ENCODE measurements around the gene UBA3.
A peak's percentile ranks its signal among the peaks of the same experiment; 100 is the strongest.

The UBA3 gene

DNA sequence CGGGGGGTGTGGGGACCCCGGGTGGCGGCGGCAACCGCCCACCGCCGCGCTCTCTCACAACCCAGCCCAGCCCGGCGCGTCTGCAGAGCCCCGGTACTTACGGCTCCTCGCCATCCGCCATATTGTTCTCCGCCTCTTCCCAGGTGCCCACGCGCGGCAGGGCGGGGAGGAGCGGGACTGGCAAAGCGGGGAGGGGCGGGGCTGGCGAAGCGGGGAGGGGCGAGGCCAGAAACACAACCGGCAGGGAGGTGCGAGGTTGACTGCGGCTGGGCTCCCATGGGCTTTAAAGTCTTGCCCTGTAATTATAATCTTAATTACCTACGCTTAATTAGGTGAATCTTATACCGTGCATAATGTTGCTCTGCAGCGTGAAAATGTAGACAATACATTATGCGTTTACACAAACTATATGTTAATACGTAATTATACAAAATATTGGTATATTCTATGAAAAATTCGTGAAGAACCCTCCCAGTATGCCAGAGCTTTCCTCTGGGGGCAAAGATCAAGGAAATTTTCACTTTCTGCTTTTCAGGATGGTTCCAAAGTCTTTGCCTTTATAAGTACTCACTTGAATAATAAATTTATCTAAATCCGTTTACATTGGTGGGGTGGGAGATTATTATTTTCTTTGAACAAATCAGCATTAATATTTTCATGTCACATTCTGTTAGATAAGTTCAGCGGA, at the start of gene UBA3:
Gene UBA3 (minus strand): TSS at position 133 of the 688 bp plus-strand sequence. CDS start 12 bp downstream, at position 121.
- H3K27me3 Mint-ChIP-seq: no peaks in the 10 kb centered on the region
- peaks cover 40% of the 10 kb centered on the region for H3K36me3 Mint-ChIP-seq (ENCODE audit: low read depth)
- H3K9me3 Mint-ChIP-seq: no peaks in the 10 kb centered on the region
- peak within 1 kb of the TSS; percentile 99 for H3K27ac Mint-ChIP-seq
- H3K4me3 Mint-ChIP-seq: peak within 1 kb of the TSS; percentile 83
- DNase-seq: peak; percentile 92
- H3K4me1 Mint-ChIP-seq (ENCODE audit: low read depth): peaks cover 69% of the 10 kb centered on the region

DNA sequence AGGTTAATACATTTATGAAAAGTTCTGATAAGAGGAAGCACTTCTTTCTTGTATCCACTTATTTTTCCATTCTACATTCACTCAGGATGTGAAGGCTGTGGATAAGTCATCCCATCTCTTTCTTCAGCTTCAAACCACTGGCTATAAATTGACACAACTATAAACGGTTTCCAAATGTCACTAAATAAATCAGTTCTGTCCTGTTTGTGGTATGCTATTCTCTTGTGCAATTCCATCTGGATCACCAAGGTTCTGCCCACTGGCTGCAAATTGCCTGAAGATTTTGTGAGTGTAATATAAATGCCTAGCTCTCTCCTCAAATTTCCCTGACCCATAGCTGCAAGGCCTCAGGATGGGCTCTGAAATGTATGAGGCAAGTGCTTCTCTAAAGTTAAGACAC, 49.4 kb upstream of the UBA3 start:
- no peak for DNase-seq
- H3K27me3 Mint-ChIP-seq: no peaks in the 10 kb centered on the region
- H3K27ac Mint-ChIP-seq: no peak overlapping the region
- no peaks in the 10 kb centered on the region for H3K36me3 Mint-ChIP-seq (ENCODE audit: low read depth)
- no peaks in the 10 kb centered on the region for H3K4me1 Mint-ChIP-seq (ENCODE audit: low read depth)
- H3K9me3 Mint-ChIP-seq: no peaks in the 10 kb centered on the region
- H3K4me3 Mint-ChIP-seq: no peak overlapping the region

DNA sequence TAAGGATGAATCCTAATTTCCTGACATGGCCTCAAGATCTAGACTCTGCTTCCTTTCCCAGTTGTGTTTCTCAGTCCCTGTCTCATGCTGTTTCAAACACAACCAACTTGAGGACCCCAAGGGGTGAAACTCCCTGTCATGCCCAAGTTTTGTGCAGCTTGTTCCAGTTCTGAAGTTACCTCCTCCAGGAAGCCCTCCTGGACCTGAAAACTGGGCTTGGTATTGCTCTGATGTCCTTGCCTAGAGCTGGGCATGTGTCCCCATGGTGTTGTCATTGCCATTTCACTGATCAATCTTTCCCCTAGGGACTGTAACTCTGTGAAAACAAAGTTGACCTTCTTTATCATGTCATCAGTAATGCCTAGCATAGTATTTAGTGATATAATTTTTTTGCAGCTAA, 48.3 kb upstream of the UBA3 start:
- Mint-ChIP-seq H3K27ac (no peak overlapping the region), H3K9me3 (no peaks in the 10 kb centered on the region), H3K36me3 (ENCODE audit: low read depth) (no peaks in the 10 kb centered on the region), H3K4me3 (no peak overlapping the region), H3K27me3 (no peaks in the 10 kb centered on the region), H3K4me1 (ENCODE audit: low read depth) (no peaks in the 10 kb centered on the region)
- no peak for DNase-seq

GRCh38 chr3:69126999-69127398, 46.8 kb upstream of the UBA3 start:
- H3K27me3 Mint-ChIP-seq: no peaks in the 10 kb centered on the region
- DNase-seq: no peak
- H3K4me1 Mint-ChIP-seq (ENCODE audit: low read depth): no peaks in the 10 kb centered on the region
- H3K36me3 Mint-ChIP-seq (ENCODE audit: low read depth): no peaks in the 10 kb centered on the region
- H3K9me3 Mint-ChIP-seq: no peaks in the 10 kb centered on the region
- no peak overlapping the region for H3K27ac Mint-ChIP-seq
- no peak overlapping the region for H3K4me3 Mint-ChIP-seq

- Mint-ChIP-seq H3K27ac (no peak overlapping the region), H3K9me3 (no peaks in the 10 kb centered on the region), H3K4me3 (no peak overlapping the region), H3K27me3 (no peaks in the 10 kb centered on the region), H3K36me3 (ENCODE audit: low read depth) (no peaks in the 10 kb centered on the region), H3K4me1 (ENCODE audit: low read depth) (no peaks in the 10 kb centered on the region)
- DNase-seq: no peak
Measured at GRCh38 chr3:69126216-69126615, 46.1 kb upstream of the UBA3 start.

- Mint-ChIP-seq H3K9me3 (no peaks in the 10 kb centered on the region), H3K36me3 (ENCODE audit: low read depth) (no peaks in the 10 kb centered on the region)
- DNase-seq: no peak
Measured at GRCh38 chr3:69122403-69122802, 42.2 kb upstream of the UBA3 start, which contains the start of gene LMOD3. Gene LMOD3 (minus strand): TSS chr3:69122595. CDS start chr3:69122386, 209 bp downstream.

DNA sequence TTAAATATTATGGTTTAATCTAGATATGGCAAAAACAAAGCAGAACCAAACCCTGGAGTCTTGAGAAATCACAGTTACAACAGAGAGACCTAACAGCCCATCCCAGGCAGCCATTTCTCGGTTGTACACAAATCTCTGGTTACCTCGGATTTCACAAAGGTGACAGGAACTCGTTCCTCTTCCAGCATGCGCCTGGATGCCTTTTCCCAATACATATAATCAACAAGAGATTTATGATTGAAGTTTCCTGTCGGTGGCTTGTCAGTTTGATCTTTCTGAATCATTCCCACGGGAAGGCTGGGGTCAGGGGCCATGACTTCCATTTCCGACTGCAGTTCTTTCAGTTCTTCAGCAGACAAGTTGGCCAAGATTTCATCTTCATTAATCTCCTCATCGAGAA, 41.8 kb upstream of the UBA3 start:
- no peak for DNase-seq
- Mint-ChIP-seq H3K27me3 (no peaks in the 10 kb centered on the region), H3K4me1 (ENCODE audit: low read depth) (peaks cover 4% of the 10 kb centered on the region), H3K4me3 (no peak overlapping the region), H3K27ac (no peak overlapping the region), H3K36me3 (ENCODE audit: low read depth) (no peaks in the 10 kb centered on the region), H3K9me3 (no peaks in the 10 kb centered on the region)

More at GRCh38 chr3:69122403-69122802, 42.2 kb upstream of the UBA3 start, which contains the start of gene LMOD3:
- Mint-ChIP-seq H3K4me3 (no peak within 1 kb of the TSS), H3K4me1 (ENCODE audit: low read depth) (peaks cover 4% of the 10 kb centered on the region), H3K27ac (no peak within 1 kb of the TSS), H3K27me3 (no peaks in the 10 kb centered on the region)

DNA sequence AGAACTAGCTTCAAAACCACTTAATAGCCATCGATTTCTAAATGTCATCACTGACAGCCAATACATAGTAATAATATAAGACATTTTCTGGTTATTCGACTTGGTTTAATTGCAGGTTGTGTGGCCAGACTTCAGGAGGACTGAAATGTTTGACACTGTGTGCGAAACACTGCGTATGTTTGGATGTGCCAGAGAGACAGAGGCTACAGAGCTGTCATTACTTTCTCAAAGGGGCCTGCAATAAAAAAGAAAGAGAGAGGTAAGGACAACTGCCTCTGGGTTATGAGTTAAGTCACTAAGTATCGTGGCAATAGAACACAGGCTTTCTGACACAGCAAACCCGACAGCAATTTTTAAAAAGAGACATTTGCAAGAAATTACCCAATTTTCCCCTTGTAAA, 41.3 kb upstream of the UBA3 start:
- H3K27ac Mint-ChIP-seq: no peak overlapping the region
- no peaks in the 10 kb centered on the region for H3K36me3 Mint-ChIP-seq (ENCODE audit: low read depth)
- H3K4me3 Mint-ChIP-seq: no peak overlapping the region
- DNase-seq: no peak
- H3K4me1 Mint-ChIP-seq (ENCODE audit: low read depth): peaks cover 4% of the 10 kb centered on the region
- H3K9me3 Mint-ChIP-seq: no peaks in the 10 kb centered on the region
- no peaks in the 10 kb centered on the region for H3K27me3 Mint-ChIP-seq

DNA sequence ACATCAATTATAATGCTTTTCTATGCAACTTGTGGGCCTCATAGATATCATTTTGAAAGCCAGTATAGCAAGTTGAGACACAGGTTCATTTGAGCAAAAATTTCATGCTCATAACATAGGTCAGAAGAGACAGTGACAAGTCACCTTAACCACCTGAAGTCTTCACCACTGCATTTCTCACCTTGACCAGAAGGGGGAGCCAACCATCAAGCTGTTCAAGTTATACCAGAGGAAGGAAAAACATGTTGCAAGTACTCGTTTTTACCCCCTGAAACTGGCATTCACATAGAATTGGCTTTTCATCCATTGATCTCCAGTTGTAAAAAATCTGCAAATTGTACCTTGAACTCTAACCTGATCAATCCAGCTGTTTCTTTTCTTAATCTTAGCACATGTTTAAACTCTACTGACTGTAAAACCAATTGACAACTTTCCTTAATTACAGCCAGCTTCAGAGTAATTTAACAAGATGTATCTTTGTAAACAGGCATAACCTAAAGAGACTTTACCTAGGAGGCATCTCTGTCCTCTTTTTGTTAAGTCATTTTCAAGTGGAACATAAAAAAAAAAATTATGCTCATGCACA, 40.8 kb upstream of the UBA3 start:
- Mint-ChIP-seq H3K27me3 (no peaks in the 10 kb centered on the region), H3K9me3 (no peaks in the 10 kb centered on the region)

DNA sequence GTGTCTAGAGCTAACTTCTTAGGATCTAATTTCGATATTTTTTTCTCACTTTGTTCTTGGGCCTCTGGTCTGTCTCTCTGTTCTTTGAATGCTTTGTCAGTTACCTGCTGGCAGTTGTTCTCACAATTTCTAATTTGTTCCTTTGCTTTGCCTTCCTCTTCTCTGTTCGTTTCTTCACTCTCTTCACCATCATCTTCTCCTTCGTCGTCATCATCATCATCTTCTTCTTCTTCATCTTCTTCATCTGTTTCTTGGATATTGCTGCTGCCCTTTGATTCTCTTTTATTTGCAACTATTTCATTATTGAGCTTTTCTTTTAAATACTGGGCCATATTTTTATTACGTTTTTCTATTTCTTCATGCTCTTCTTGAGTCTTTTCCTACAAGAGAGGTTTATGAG, 39.5 kb upstream of the UBA3 start:
- H3K36me3 Mint-ChIP-seq (ENCODE audit: low read depth): no peaks in the 10 kb centered on the region
- no peaks in the 10 kb centered on the region for H3K27me3 Mint-ChIP-seq
- no peak overlapping the region for H3K4me3 Mint-ChIP-seq
- DNase-seq: no peak
- no peaks in the 10 kb centered on the region for H3K9me3 Mint-ChIP-seq
- H3K27ac Mint-ChIP-seq: no peak overlapping the region
- H3K4me1 Mint-ChIP-seq (ENCODE audit: low read depth): peaks cover 7% of the 10 kb centered on the region

More for the DNA sequence above, 40.8 kb upstream of the UBA3 start:
- Mint-ChIP-seq H3K4me1 (ENCODE audit: low read depth) (peaks cover 6% of the 10 kb centered on the region), H3K4me3 (no peak overlapping the region), H3K36me3 (ENCODE audit: low read depth) (no peaks in the 10 kb centered on the region), H3K27ac (no peak overlapping the region)
- peak; percentile 72 for DNase-seq

DNA sequence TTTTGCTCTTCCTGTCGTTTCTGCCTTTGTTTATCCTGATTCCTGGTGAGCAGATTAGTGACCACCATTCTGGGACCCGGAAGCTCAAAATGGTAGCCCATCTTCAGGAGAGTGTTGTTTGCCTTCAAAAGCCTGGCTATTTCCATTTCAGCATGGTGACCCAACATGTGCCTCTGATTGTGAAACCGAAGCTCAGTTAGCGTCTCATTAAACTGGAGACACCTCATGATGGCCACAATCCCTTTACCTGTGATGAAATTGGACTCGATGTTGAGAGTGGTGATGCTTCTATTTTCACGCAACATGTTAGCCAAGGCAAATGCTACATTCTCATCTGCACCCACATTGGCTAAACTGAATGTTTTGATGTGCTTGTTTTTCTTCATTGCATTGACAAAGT, 39.0 kb upstream of the UBA3 start:
- Mint-ChIP-seq H3K4me3 (no peak overlapping the region), H3K27me3 (no peaks in the 10 kb centered on the region), H3K27ac (no peak overlapping the region), H3K36me3 (ENCODE audit: low read depth) (no peaks in the 10 kb centered on the region), H3K4me1 (ENCODE audit: low read depth) (peaks cover 8% of the 10 kb centered on the region), H3K9me3 (no peaks in the 10 kb centered on the region)
- DNase-seq: no peak

DNA sequence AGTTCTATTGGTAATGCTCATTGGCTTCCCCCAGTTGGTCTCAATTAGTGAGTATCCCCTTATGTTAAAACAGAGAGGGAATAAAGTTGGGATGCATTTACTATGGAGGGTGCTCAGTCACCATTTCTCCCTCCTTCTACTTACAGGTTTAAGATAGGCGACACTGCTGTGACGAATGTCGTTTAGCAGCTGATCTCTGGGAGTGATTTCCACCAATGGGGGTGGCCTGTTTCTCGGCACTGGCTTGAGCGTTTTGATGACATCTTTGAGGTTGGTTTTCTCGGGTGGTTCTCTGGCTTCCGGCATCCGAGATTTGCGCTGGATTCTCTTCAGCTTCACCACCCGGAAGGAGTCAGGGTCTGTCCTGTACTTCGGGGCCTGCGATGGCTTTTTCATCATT, 38.4 kb upstream of the UBA3 start:
- Mint-ChIP-seq H3K4me3 (no peak overlapping the region), H3K27ac (no peak overlapping the region), H3K27me3 (no peaks in the 10 kb centered on the region), H3K4me1 (ENCODE audit: low read depth) (peaks cover 14% of the 10 kb centered on the region), H3K9me3 (no peaks in the 10 kb centered on the region), H3K36me3 (ENCODE audit: low read depth) (no peaks in the 10 kb centered on the region)
- no peak for DNase-seq

DNA sequence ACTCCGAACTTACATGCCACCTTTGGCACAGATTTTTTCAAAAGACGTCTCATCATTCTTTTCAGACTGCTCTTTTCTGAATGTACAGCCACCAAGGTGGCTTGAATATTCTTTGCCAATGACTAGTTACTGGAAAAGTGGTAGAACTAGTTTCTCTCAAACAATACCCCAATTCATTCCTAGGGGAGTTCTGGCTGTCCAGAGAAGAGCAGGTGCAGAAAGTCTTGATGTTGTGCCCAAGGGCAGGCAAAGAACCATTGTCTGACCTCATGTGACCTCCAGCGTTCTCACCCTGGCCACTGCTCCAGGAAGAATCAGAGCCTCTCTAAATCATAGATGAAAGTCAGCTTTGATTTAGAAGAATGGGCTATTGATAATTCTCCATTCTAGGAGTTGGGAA, 36.7 kb upstream of the UBA3 start:
- no peaks in the 10 kb centered on the region for H3K36me3 Mint-ChIP-seq (ENCODE audit: low read depth)
- DNase-seq: no peak
- H3K4me3 Mint-ChIP-seq: no peak overlapping the region
- no peaks in the 10 kb centered on the region for H3K27me3 Mint-ChIP-seq
- H3K4me1 Mint-ChIP-seq (ENCODE audit: low read depth): peaks cover 26% of the 10 kb centered on the region
- no peak overlapping the region for H3K27ac Mint-ChIP-seq
- no peaks in the 10 kb centered on the region for H3K9me3 Mint-ChIP-seq

- H3K4me1 Mint-ChIP-seq (ENCODE audit: low read depth): peaks cover 28% of the 10 kb centered on the region
- no peak for DNase-seq
- H3K9me3 Mint-ChIP-seq: no peaks in the 10 kb centered on the region
- no peaks in the 10 kb centered on the region for H3K27me3 Mint-ChIP-seq
- H3K36me3 Mint-ChIP-seq (ENCODE audit: low read depth): no peaks in the 10 kb centered on the region
- no peak overlapping the region for H3K27ac Mint-ChIP-seq
- no peak overlapping the region for H3K4me3 Mint-ChIP-seq
Measured at GRCh38 chr3:69116162-69116561, 36.0 kb upstream of the UBA3 start.

DNA sequence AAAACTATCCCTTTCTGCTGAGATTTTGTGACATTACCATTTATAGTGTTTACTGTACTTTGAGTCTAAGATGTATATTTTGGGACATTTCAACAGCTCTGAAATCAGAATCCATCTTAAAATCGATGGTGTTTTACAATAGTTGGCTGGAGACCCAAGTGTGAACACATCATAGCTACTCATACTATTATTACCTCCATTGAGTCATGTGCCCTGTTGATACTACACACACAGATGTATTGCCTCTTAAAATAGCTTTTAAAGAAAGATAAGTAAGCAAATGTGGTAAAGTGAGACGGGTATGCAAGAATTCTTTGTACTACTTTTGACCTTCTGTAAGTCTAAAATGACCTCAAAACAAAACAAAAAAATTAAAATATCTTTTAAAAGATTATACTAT, 35.6 kb upstream of the UBA3 start:
- no peak for DNase-seq
- no peaks in the 10 kb centered on the region for H3K36me3 Mint-ChIP-seq (ENCODE audit: low read depth)
- H3K9me3 Mint-ChIP-seq: no peaks in the 10 kb centered on the region
- H3K4me1 Mint-ChIP-seq (ENCODE audit: low read depth): peaks cover 29% of the 10 kb centered on the region
- H3K4me3 Mint-ChIP-seq: no peak overlapping the region
- no peaks in the 10 kb centered on the region for H3K27me3 Mint-ChIP-seq
- no peak overlapping the region for H3K27ac Mint-ChIP-seq

Data from activated T-cell treated with anti-CD3 and anti-CD28 coated beads, Interleukin-2, amount 50 U/mL, for 24 hours (primary cell).